HG03066 (cell line): ENCODE measurements around the gene RANBP2.
"Not testable (repeated sequence)": the region's sequence is repeated elsewhere in the genome, so short reads cannot be mapped to it uniquely, and the experiment has no call there.

Source experiments
- ATAC-seq: cut with Tn5 transposase; IDR thresholded peaks from one replicate; pipeline ENCODE4 v1.9.1; 2021; ENCODE audit warnings: low read depth; ENCODE audit not compliant: unreplicated experiment

The RANBP2 gene

DNA sequence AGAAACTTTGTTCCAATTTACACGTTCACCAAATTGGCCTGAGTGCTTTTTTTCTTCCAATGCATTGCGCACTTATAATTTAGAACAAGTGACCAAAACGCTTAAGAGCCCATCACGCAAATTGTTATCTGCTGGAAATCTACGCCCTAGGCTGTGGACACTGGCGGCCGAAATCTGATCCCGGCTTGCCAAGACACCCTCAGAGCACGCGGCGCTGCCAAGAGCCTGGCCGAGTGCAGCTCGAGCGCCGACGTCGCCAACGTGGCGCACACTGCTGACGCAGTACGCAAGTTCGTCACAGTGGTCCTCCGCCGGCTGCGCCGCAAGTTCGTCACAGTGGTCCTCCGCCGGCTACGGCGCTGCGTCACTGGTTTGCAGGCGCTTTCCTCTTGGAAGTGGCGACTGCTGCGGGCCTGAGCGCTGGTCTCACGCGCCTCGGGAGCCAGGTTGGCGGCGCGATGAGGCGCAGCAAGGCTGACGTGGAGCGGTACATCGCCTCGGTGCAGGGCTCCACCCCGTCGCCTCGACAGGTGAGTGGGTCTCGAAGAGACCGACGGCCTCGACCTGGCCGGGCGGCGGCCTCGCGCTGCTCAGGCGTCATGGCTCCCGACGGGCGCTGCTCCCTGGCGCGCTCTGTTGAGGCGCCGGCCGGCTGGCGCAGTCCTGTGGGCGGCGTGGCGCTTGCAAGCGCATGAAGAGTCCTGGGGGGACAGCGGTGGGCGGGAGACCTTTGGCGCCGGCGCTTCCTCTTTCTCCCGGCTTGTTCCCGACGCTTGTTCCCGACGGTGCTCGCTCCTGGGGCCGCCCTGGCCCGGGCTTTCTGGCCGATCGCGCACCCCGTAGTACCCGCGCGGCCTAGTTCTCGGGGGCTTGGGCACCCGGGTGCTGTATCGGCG lies at the start of gene RANBP2:
TSS of gene RANBP2 (plus strand) at position 334 of the 896 bp plus-strand sequence. CDS start at position 459, 125 bp downstream.
- peak; percentile 99 for ATAC-seq

DNA sequence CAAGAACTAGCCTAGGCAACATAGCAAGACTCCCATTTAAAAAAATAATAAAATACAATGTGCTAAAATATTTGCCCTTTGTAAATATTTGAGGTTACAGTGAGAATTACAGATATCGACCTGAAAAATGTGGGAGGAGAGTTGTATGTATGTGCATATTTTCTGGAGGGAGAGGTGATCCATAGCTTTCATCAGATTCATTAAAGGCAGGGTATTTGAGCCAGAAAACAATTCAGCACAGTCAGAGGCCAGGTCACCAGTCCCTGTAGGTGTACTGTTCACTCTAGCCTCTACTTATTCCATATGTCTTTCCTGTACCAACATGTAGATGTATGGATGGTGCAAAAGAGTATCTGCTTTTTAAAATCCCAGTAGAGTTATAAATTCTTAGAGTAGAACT lies 49.0 kb upstream of the RANBP2 start:
- not testable (repeated sequence) for ATAC-seq

DNA sequence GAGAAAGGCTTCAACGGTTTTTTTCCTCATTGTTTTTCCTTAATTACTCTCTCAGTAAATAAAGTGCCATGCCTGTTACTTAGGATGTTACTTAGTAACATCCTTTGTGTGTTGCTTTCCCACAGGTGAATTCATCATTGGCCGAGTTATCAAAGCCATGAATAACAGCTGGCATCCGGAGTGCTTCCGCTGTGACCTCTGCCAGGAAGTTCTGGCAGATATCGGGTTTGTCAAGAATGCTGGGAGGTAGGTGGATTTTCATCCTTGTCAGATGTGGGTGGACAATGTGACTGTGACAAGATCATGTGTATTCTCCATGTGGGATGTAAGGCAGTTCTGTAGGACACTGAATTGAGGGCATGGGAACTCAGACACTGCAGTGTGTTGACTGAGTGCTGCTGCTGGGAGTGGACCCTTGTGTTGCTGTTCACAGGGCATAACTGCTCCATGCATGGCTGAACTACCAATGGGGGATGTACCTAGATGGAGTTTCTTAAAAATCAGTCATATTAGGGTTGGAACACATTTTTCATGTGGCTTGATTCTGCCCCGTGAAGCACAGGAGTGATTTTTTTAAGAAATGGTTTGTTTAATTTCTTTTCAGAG lies 47.0 kb upstream of the RANBP2 start:
- not testable (repeated sequence) for ATAC-seq

DNA sequence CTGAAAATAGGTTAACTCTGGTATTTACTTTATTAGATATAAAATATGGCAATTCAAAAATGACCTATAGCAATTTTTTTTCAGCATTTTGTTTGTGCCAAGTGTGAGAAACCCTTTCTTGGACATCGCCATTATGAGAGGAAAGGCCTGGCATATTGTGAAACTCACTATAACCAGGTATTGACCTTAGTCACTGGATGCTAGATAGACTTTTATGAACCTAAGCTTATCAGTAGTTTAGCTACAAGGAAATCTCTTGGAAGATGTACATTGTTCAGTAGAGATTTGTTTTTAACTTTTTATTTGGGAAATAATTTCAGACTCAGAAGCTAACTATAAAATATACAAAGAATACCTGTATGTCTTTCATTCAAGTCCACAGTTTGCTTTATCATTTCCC lies 42.8 kb upstream of the RANBP2 start:
- not testable (repeated sequence) for ATAC-seq

DNA sequence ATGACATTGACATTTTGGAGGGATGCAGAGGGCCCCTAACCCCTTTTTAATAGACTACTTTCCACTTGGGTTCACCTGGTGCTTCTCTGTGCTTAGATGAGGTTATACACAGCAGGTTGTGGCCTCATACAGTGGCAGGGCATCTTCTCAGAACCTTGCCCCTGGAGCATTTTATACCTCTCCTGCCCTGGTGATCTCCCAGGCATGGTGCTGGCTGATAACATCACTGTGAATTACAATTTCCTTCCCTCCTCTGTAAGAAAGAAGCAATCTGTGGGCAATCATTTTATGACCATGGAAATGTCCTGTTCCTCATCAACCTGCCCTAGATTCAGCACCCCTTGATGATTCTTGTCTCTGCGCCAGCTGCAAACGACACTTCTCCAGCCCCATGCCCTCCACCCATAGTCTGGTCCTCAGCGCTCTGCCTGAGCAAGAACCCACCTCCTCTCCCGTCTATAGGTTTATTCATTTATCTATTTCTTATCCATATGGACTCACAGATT lies 42.0 kb upstream of the RANBP2 start:
- ATAC-seq: not testable (repeated sequence)

DNA sequence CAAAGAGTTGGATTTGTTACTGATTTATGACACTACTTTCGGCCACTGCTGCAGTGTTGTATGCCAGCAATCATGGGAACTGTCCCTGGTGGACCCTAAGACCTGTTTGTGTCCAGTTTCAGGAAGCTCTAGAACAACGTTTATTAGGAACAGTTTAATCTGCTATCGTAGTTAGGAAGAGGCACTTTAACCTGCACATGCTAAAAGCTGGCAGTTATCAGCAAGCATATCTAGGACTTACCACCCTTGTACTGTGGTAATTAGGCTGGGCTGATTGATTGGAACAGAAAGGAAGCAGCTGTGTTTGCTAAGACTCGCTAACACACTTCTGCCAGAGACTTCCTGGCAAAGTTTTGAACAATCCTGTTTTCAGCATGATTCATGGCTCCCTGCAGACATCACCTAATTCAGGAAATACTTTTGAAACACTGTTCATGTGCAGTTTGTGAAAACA lies 41.1 kb upstream of the RANBP2 start:
- not testable (repeated sequence) for ATAC-seq

DNA sequence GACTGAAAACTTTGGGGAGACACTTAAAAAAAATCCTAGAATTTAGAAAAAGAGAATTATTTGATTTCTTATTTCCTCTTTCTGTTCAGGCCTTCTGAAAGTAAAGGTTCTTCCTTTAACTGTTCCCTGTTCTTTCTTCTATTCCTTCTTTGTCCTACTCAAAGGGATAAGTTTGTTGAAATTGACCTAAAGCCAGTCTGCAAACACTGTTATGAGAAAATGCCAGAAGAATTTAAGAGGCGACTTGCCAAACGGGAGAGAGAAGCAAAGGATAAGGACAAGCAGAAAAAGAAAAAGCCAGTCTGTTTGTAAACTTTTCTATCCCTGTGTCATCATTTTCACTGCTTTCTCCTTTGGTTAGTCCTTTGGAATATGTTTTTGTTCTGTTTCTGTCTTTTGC lies 38.5 kb upstream of the RANBP2 start:
- not testable (repeated sequence) for ATAC-seq

DNA sequence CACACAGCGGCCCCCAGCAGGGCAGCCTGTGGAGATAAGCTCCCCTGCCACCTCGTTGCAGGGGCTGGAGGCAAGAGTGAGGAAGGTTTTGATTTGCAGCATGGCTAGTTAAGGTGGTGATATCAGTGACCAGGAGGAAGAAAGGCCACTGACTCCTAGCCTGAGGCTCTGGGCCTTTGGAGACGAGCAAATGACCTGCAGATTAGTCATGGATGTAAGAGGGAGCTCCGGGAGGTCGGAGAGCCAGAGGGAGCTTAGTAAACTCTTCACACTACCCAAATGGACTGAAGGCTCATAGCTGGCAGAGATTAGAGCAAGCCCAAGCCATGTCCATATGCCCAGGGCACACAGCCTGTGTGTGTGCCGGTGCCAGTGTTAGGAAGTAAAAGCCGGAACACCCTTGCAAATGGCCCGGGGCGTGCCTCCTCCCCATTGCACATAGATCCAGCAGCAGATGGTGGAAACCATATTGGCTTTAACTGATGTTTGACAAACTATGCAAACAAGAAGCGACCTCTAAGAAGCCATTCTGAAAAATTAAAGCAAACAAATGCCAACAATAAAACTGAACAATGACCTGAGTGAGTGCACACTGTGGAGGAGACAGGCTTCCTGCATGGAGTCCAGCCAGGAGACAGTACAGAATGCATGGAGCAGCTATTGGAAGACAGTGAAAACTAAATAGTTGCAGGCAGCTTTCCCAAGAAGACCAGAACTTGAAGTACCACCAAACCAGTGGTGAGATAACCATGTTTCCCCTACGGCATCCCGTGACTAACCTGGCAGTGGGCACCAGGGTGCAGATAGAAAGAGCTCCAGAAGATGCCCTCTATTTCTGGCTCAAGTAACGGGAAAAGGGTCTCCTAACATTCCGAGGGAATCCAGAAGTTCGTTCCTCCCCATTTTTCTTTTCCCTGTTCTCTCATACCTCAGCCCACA lies 30.2 kb upstream of the RANBP2 start:
- not testable (repeated sequence) for ATAC-seq

DNA sequence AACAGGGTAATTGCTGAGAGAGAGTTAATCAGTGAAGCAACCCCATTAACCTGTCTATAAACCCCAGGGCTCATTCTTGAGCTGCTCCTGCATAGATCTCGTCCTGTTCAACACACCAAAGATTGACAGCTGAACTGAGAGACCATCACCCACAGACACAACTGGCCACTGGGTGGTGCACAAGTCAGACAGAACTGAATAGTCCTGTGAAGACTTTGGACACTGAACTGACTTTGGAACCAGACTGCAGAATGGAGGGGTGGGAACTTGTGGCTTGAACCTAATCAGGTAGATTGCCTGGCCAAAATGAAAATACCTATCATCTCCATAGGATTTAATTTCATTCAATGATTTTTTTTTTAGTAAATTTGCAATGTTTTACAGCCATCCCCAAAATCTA lies 29.3 kb upstream of the RANBP2 start:
- not testable (repeated sequence) for ATAC-seq

DNA sequence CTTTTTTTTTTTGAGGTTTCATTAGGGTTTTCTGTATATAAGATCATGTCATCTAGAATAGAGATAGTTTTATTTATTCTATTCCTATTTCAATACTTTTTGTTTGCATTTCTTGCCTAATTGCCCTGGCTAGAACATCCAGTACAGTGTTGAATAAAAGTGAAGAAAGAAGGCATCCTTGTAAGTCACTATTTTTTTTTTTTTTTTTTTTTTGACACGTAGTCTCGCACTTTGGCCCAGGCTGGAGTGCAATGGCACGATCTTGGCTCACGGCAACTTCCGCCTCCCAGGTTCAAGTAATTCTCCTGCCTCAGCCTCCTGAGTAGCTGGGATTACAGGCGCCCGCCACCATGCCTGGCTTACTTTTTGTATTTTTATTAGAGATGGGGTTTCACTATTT lies 27.8 kb upstream of the RANBP2 start:
- ATAC-seq: no peak

DNA sequence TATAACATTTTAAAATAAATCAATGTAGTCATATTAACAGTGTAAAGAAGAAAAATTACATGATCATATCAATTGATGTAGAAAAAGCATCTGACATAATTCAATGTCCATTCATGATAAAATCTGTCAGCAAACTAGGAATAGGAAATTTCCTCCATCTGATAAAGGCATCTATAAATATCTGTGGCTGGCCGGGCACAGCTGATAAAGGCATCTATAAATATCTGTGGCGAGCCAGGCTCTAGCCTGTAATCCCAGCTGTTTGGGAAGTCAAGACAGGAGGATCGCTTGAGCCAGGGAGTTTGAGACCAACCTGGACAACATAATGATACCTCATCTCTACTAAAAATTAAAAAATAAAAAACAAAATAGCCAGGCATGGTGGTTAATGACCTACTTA lies 18.1 kb upstream of the RANBP2 start:
- no peak for ATAC-seq

DNA sequence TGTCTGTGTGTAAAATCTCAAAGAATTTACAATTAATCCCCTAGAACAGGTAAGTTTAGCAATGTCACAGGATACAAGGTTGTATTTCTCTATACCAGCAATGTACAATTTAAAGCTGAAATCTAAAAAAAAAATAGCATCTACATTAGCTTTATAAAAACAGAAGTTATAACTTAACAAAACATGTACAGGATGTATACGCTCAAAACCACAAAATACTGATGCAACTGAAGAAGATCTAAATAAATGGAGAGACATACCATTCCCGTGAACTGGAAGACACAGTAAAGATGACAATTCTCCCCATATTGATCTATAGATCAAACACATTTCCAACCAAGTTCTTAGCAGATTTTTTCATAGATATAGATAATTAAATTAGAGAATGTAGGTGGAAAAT lies 17.5 kb upstream of the RANBP2 start:
- ATAC-seq: no peak

DNA sequence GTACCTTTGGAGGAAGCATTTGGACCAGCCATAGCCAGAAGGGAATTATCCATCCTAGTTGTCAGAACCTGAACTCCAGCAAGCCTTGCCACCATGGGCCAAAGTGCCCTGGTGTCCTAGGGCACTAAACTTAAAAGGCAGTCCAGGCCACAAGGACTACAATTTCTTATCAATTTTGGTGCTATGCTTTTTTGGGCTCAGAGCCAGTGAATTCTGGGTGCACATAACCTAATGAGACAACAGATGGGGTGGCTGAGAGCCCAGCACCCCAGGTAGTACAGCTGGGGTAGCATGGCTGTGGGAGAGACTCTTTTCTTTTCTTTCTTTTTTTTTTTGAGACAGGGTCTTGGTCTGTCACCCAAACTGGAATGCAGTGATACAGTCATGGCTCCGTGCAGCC lies 14.4 kb upstream of the RANBP2 start:
- no peak for ATAC-seq

DNA sequence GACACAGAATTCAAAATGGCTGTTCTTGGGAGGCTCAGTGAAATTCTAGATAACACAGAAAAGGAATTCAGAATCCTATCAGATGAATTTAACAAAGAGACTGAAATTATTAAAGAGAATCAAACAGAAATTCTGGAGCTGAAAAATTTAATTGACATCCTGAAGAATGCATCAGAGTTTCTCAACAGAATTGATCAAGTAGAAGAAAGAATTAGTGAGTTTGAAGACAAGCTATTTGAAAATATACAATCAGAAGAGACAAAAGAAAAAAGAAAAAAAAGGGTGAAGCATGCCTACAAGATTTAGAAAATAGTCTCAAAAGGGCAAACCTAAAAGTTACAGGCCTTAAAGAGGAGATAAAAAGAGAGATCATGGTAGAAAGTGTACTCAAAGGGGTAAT lies 12.0 kb upstream of the RANBP2 start:
- no peak for ATAC-seq

DNA sequence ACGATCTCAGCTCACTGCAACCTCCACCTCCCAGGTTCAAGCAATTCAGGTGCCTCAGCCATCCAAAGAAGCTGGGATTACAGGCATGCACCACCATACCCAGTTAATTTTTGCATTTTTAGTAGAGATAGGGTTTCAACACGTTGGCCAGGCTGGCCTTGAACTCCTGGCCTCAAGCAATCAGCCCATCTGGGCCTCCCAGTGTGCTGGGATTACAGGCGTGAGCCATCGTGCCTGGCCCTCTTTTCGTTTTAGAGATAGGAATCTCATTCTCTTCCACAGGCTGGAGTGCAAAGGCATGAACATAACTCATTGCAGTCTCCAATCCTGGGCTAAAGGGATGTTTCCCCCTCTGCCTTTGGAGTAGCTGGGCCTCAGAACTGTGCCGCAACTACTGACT lies 2.3 kb upstream of the RANBP2 start:
- ATAC-seq: not testable (repeated sequence)

DNA sequence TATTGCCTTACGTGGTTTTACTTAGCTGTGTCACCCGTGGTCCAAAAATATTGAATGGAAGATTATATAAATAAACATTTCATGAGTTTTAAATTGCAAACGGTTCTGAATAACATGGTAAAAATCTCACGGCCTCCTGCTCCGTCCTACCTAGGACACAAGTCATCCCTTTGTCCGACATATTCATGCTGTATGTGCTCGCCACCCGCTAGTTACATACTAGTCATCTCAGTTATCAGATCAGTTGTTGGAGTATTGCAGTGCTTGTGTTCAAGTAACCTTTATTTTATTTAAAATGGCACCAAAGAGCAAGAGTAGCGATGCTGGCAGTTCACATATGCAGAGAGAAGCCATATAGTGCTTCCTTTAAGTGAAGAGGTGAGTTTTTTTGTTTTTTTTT lies 6.8 kb downstream of the RANBP2 start:
- ATAC-seq: not testable (repeated sequence)

DNA sequence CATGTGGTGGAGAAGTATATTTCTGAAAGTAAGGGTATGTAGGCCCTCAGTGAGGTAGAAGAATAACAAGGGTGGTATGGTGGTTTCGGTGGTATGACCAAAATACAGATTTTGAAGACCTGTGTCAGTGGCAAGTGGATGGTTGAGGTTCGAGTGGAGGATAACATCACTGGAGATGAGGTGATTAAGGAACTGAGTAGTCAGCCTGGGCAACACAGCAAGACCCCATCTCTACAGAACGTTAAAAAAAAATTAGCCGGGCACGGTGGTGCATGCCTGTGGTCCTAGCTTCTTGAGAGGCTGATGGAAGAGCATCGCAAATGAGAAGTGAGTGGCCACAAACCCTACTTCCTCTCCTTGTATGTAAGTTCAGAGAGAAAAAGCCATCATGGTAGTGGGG lies 15.4 kb downstream of the RANBP2 start:
- ATAC-seq: not testable (repeated sequence)

DNA sequence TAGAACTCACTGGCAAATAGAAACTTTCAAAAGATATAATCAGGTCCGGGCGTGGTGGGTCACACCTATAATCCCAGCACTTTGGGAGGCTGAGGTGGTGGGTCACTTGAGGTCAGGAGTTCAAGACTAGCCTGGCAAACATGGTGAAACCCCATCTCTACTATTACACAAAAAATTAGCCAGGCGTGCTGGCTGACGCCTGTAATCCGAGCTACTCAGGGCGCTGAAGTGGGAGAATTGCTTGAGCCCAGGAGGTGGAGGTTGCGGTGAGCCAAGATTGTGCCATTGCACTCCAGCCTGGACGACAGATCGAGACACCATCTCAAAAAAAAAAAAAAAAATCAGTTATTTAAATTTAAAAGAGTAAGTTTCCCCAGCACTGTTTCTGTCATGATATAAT lies 38.7 kb downstream of the RANBP2 start:
- not testable (repeated sequence) for ATAC-seq

DNA sequence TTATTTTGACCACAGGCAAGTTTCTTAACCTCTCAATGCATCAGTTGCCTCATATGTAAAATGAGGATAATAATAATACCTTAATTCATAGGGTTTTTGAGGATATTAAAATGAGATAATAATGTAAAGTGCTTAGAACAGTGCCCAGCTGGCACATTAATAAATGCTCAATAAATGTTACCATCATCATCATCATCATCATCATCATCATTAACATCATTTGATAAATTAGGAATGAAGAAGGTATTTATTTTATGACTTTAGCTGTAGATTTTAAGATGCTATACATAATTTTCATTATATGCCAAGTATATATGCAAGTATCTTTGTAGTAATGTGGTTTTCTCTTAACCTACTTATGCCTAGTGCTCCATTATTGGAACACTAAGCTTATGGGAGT lies 43.3 kb downstream of the RANBP2 start:
- not testable (repeated sequence) for ATAC-seq

DNA sequence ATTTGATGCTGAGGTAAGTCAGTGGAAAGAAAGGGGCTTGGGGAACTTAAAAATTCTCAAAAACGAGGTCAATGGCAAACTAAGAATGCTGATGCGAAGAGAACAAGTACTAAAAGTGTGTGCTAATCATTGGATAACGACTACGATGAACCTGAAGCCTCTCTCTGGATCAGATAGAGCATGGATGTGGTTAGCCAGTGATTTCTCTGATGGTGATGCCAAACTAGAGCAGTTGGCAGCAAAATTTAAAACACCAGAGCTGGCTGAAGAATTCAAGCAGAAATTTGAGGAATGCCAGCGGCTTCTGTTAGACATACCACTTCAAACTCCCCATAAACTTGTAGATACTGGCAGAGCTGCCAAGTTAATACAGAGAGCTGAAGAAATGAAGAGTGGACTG lies 47.4 kb downstream of the RANBP2 start:
- not testable (repeated sequence) for ATAC-seq
